AG04449 (cell line): ENCODE results near the gene SRD5A2.

Source experiments
- CTCF ChIA-PET: fragments of 350-600 bp; formaldehyde crosslinking; extraction: SDS; loops from one replicate; lab custom pipeline; 2021; ENCODE audit warnings: antibody characterized with exemption; lab: Yijun Ruan, JAX
- POLR2A ChIA-PET: fragments of 400-600, 350-600 bp; formaldehyde crosslinking; extraction: SDS; loops from one replicate; lab custom pipeline; 2020; ENCODE audit warnings: antibody characterized with exemption, inconsistent platforms; lab: Yijun Ruan, JAX
- DNase-seq: peaks from one replicate; pipeline ENCODE4 v3.0.0-alpha.2; 2010; ENCODE audit warnings: low read depth, low spot score
- H3K4me3 ChIP-seq: 2 replicates; pipeline ENCODE4 v1.5.1; 2011; ENCODE audit warnings: low read depth, mild to moderate bottlenecking, control low read depth, low read length
- TF ChIP-seq, protein P1 (sequence below): IDR thresholded peaks from one replicate; pipeline ENCODE4 v1.5.1; 2011; ENCODE audit warnings: mild to moderate bottlenecking, moderate library complexity, low read length, control low read depth, inconsistent platforms; ENCODE audit not compliant: insufficient read depth; ENCODE audit errors: missing control alignments

SRD5A2 gene

DNA sequence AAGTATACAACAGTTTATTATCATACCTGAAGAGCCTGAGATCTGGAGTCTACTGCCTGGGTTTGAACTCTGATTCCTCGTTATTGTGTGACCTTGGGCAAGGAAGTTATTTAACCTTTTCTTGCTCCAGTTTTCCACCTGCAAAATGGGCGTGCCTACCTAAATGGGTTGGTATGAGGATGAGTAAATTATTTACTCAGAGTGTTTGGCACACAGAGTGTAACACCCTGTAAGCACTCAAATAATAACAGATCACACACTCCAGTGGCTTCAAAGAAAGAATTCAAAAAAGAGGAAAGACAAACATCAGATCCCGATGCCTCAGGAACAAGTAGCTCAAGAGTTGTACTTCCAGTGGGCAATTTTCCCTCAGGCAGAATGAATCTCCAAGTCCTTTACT is 2.4 kb downstream of the SRD5A2 start:
- DNase-seq: no peak
- POLR2A ChIA-PET: no interaction called here
- CTCF ChIA-PET: no interaction called here
- H3K4me3 ChIP-seq: no peak overlapping the region
- TF ChIP-seq, protein P1, sequence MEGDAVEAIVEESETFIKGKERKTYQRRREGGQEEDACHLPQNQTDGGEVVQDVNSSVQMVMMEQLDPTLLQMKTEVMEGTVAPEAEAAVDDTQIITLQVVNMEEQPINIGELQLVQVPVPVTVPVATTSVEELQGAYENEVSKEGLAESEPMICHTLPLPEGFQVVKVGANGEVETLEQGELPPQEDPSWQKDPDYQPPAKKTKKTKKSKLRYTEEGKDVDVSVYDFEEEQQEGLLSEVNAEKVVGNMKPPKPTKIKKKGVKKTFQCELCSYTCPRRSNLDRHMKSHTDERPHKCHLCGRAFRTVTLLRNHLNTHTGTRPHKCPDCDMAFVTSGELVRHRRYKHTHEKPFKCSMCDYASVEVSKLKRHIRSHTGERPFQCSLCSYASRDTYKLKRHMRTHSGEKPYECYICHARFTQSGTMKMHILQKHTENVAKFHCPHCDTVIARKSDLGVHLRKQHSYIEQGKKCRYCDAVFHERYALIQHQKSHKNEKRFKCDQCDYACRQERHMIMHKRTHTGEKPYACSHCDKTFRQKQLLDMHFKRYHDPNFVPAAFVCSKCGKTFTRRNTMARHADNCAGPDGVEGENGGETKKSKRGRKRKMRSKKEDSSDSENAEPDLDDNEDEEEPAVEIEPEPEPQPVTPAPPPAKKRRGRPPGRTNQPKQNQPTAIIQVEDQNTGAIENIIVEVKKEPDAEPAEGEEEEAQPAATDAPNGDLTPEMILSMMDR: no peak

GRCh38 chr2:31577143-31577542 is 3.6 kb downstream of the SRD5A2 start:
- TF ChIP-seq, protein P1: no peak
- ChIA-PET POLR2A (no interaction called here), CTCF (no interaction called here)
- H3K4me3 ChIP-seq: no peak overlapping the region
- no peak for DNase-seq

DNA sequence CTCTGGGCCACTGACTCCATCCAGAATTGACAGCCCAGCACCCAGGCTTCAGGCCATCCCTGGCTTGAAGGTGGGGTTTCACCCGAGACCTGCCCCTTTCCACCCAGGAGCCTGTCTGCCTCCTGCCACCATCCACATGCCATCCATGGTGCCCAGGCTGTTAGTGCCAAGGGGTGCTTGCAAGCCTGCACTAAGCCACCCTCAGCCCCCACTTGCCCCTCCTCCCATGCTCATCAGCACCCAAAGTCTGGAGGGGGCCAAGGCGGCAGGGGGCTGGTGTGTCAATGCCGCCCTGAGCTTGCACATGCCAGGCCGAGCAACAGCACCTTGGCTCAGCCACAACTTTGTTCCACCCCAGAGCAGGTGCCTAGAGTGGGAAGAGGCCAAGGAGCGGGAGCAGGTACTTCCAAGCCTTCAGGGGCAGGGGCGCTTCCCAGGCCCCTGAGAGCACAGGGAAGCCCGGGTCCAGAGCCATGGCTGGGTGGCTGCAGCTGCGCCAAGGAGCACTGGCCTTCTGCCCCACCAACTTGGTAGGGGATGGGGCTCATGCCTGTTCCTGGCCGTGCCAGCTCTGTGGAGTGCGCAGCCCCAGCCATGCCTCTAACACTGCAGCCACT is 12.0 kb downstream of the SRD5A2 start:
- POLR2A ChIA-PET: no interaction called here

GRCh38 chr2:31567679-31568078 is 13.1 kb downstream of the SRD5A2 start:
- DNase-seq: no peak
- POLR2A ChIA-PET: no interaction called here
- no peak overlapping the region for H3K4me3 ChIP-seq
- CTCF ChIA-PET: no interaction called here
- TF ChIP-seq, protein P1: no peak

More for the DNA sequence above, 12.0 kb downstream of the SRD5A2 start:
- CTCF ChIA-PET: interaction anchor here (0.6 to 1.7 kb wide), 2 partner anchors 45 to 1537 kb away, joined by 3 read pairs; no protein-coding TSS in a partner anchor
- DNase-seq: no peak
- H3K4me3 ChIP-seq: no peak overlapping the region
- TF ChIP-seq, protein P1: no peak

- no peak overlapping the region for H3K4me3 ChIP-seq
- POLR2A ChIA-PET: no interaction called here
- no peak for DNase-seq
- TF ChIP-seq, protein P1: no peak
- CTCF ChIA-PET: no interaction called here
These were observed 17.4 kb downstream of the SRD5A2 start for GRCh38 chr2:31563273-31563839.

GRCh38 chr2:31561823-31562222 is 18.9 kb downstream of the SRD5A2 start:
- TF ChIP-seq, protein P1: no peak
- no peak for DNase-seq
- ChIA-PET POLR2A (no interaction called here), CTCF (no interaction called here)
- H3K4me3 ChIP-seq: no peak overlapping the region
